HG02798 (cell line): ENCODE measurements around the gene PTGER4.
A peak's percentile ranks its signal among the peaks of the same experiment; 100 is the strongest.
"Not testable (repeated sequence)": the region's sequence is repeated elsewhere in the genome, so short reads cannot be mapped to it uniquely, and the experiment has no call there.

Experiments used
- ATAC-seq: cut with Tn5 transposase; IDR thresholded peaks from one replicate; pipeline ENCODE4 v1.9.1; 2021; ENCODE audit warnings: mild to moderate bottlenecking; ENCODE audit not compliant: unreplicated experiment, poor library complexity

PTGER4 gene

GRCh38 chr5:40688127-40688761 is 8.5 kb downstream of the PTGER4 start:
- ATAC-seq, result peak; percentile 92

GRCh38 chr5:40688996-40689395 is 9.3 kb downstream of the PTGER4 start:
- ATAC-seq, result no peak

DNA sequence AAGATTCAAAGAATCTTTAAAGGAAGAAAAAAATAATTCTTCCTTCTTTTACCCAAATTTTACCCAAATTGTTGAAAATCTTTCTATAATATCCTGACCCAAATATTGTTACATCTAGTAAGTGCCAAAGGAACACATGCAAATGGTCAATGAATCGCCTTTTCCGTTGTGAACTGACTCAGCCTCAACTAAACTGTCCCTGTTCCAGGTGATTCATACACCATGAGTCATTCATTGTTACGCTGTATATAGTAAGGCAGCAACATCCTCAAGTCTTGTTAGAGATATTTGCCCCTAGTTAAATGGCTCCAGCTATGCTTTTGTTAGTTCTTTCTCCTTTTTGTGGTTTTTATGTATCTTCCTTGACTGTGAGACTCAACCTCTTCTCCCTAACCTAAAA is 9.7 kb downstream of the PTGER4 start:
- ATAC-seq, result peak; percentile 45

DNA sequence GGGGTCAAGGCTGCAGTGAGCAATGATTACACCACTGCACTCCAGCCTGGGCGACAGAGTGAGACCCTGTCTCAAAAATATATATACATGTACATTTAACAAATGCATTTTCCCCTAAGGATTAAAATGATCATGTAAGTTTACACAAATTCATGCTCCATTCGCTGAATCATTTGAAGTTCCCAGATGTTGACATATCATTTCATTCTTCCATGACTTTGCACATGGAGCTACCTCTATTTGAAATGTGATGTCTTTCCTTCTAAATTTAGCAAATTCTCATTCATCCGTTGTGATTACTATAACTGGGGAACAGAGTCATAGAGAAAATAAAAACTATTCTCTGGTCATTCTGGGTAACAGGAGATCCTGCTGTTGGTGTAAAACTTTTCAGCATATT is 10.6 kb downstream of the PTGER4 start:
- ATAC-seq, result no peak

DNA sequence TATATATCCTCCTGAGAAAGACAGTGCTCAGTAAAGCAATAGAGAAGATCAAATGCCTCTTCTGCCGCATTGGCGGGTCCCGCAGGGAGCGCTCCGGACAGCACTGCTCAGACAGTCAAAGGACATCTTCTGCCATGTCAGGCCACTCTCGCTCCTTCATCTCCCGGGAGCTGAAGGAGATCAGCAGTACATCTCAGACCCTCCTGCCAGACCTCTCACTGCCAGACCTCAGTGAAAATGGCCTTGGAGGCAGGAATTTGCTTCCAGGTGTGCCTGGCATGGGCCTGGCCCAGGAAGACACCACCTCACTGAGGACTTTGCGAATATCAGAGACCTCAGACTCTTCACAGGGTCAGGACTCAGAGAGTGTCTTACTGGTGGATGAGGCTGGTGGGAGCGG is 12.2 kb downstream of the PTGER4 start:
- ATAC-seq, result no peak

GRCh38 chr5:40694433-40694832 is 14.7 kb downstream of the PTGER4 start:
- ATAC-seq, result no peak

- ATAC-seq, result no peak
These were observed 20.5 kb downstream of the PTGER4 start for GRCh38 chr5:40700116-40700782.

GRCh38 chr5:40702027-40702426 is 22.3 kb downstream of the PTGER4 start:
- not testable (repeated sequence) for ATAC-seq

- ATAC-seq, result not testable (repeated sequence)
These were observed 25.8 kb downstream of the PTGER4 start for GRCh38 chr5:40705484-40705883.

GRCh38 chr5:40710575-40710974 is 30.9 kb downstream of the PTGER4 start:
- ATAC-seq, result not testable (repeated sequence)

DNA sequence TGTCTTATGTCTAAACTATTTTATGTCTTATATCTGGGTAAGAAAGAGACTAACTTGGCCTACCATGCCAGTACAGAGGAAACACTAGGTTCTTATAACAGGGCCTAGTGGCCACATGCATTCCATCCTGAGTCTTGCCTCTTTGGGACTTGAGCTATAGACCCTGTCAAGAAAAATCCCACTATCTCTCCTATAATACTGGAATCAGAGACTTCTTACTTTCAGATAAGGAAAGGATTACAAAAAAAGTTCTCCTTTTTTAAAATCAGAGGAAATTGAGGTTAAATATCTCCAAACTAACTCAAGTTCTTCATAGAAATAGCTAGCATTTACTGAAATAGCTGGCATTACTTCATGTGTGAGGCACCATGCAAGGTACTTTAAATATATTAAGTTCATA is 34.3 kb downstream of the PTGER4 start:
- no peak for ATAC-seq

DNA sequence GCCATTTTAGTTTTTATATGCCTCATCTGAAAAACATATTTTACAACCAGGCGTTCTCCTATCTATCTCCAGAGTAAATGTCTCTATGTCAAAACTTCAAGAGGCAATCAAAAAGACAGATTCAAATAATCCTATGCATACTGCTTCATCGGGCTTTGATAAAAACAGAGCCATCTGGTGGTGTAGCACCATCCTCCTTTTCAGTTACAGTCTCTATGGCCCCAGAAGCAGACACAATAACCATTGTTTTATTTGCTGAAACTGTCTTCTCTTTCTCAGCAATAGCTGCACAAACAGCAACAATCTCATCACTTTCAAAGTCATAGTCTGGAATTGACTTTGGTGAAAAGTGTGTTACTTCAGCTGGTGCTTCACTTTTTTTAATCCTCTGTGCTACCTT is 36.3 kb downstream of the PTGER4 start:
- no peak for ATAC-seq

DNA sequence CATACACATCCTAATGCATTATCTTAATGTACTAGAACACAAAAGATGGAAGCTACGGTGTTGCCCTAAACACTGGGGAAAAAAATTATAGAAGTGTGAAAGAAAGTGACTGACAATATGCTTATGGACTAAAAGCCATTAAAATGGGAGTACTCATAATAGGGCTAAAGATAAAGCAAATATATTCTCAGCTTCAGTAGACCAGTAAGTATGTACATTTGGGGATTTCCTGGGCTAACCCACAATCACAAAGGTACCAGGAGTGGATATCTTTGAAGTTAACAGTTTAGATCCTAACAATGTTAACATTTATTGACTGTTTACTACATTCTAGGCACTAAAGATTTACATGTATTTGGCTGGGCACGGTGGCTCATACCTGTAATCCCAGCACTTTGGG is 36.9 kb downstream of the PTGER4 start:
- no peak for ATAC-seq

DNA sequence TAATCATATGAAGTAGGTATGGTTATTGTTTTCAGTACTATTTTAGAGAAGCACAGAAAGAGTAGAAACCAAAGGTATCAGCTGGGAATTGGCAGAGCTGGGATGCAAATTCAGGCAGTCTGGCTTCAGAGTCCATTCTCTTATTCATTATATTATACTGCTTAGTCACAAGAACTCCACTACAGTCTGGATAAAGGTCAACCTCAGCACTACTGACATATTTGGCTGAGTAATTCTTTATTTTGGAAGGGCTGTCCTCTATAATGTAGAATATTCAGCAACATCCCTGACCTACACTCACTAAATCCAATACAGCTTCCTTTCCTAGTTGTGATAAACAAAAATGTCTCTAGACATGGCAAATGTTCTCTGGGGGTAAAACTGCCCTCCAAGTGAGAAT is 37.6 kb downstream of the PTGER4 start:
- ATAC-seq, result no peak

GRCh38 chr5:40720069-40720468 is 40.4 kb downstream of the PTGER4 start:
- no peak for ATAC-seq

- ATAC-seq, result not testable (repeated sequence)
These were observed 42.8 kb downstream of the PTGER4 start for GRCh38 chr5:40722497-40722911.

DNA sequence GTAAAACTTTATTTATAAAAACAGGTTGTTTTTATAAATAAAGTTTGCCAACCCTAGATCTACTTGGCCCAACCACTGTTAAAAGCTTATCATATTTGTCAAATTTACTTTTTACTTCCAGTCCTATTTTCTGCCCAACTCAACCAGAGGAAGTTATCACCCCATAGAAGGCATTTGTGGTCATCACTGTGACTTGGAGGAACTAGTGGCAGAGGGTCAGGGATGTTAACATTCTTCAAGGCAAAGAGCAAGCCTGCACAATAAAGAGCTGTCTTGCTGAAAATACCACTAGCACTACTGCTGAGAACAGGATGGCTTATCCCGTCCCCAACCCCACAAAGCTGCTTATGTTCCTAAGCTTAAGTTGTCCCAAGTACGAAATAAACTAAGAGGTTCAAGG is 53.7 kb downstream of the PTGER4 start:
- no peak for ATAC-seq

DNA sequence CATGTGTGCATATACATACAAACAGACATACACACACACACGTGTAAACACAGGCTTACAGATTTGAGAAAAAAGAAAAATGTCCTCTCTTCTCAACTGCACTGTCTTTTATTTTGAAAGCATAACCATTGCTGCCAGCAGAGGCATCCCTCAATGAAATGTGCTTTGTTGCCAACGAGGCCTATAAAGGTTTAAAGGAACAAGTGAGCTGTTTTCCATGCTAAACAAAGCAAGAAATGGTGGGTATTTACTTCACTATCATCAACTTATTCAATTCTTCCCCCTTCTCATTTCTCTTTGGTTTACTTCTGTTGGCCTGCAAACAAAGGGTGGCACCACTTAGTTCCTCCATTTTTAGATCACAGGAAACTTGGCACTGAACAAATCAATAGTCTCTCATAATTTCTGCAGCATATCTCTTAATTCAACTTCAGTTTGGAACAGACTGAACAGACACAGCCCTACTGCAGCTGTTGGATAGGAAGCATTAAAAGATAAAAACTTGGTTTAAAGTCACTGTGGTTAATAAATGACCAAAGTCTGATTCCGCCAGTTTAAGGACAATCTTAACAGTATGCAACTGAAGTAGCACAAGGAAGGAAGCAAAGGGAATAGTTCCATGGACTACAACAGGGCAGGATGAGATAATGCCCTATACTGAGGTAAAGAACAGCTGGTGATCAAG is 54.3 kb downstream of the PTGER4 start:
- no peak for ATAC-seq

- ATAC-seq, result no peak
These were observed 55.3 kb downstream of the PTGER4 start for GRCh38 chr5:40734986-40735385.

GRCh38 chr5:40735609-40736008 is 55.9 kb downstream of the PTGER4 start:
- no peak for ATAC-seq

- ATAC-seq, result peak; percentile 75
These were observed 56.6 kb downstream of the PTGER4 start for GRCh38 chr5:40736103-40736875.
